ENCODE results near the gene PLK5. TPM values are rescaled to one million over a fixed set of nuclear protein-coding genes. Genes with fewer than 3 reads are reported as not detected.

The PLK5 gene
- total and polyA plus RNA-seq, 2 donors from 2014 or later = not detected

DNA sequence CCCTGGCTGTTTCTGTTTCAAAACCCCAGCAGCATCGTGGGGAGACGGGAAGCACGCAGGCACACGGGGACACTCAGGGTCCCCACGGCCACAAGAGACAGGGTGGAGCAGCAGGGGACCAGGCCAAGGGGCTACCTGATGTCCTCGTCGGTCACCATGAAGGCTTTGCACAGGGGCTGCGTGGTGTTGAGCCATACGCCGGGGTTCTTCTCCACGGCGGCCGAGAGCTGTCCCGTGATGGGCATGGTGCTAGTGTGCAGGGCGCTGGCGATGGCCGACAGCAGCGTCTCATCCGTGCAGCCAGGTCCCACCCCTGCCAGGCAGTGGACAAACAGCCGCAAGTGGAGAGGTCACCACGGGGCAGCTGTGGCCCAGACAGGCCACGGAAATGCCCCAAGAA is 57.1 kb downstream of the PLK5 start:
- H3K36me3 ChIP-seq (ENCODE audit: control insufficient read depth in 2 of 3, insufficient read depth in 3 of 3, low read length in 3 of 3) = peaks cover 0 to 9% (median 0%) of the 10 kb centered on the region in 3 donors
- FAIRE-seq = no peak

GRCh38 chr19:1582201-1582600 is 58.3 kb downstream of the PLK5 start:
- intact Hi-C loops (cut with DNase I) = no loop called here
- peaks cover 0 to under 1% (median 0%) of the 10 kb centered on the region in 3 donors for H3K4me1 ChIP-seq (ENCODE audit: control insufficient read depth in 2 of 3, insufficient read depth in 2 of 3, low read depth in 1 of 3, low read length in 3 of 3)
- no peaks in the 10 kb centered on the region for H3K27me3 ChIP-seq (ENCODE audit: control insufficient read depth, insufficient read depth, low read length)
- no peak for DNase-seq
- no peak overlapping the region for H3K9ac ChIP-seq (ENCODE audit: low read length in 3 of 3)
- H3K9me3 ChIP-seq (ENCODE audit: control insufficient read depth in 2 of 3, insufficient read depth in 1 of 3, low read length in 3 of 3) = no peaks in the 10 kb centered on the region
- FAIRE-seq = no peak
- no peak for TF ChIP-seq CTCF (IDR thresholded peaks at IDR 0.05; ENCODE audit: borderline replicate concordance, extremely low read depth, insufficient read depth)
- H3K4me3 ChIP-seq (ENCODE audit: low read length in 3 of 3) = no peak overlapping the region
- H3K27ac ChIP-seq (ENCODE audit: low read depth in 2 of 2, low read length in 2 of 2) = no peak overlapping the region
- peaks cover 0 to 9% (median 0%) of the 10 kb centered on the region in 3 donors for H3K36me3 ChIP-seq (ENCODE audit: control insufficient read depth in 2 of 3, insufficient read depth in 3 of 3, low read length in 3 of 3)

More for the DNA sequence above, 57.1 kb downstream of the PLK5 start:
- no peaks in the 10 kb centered on the region for H3K27me3 ChIP-seq (ENCODE audit: control insufficient read depth, insufficient read depth, low read length)
- H3K9ac ChIP-seq (ENCODE audit: low read length in 3 of 3) = no peak overlapping the region
- H3K4me1 ChIP-seq (ENCODE audit: control insufficient read depth in 2 of 3, insufficient read depth in 2 of 3, low read depth in 1 of 3, low read length in 3 of 3) = no peaks in the 10 kb centered on the region
- TF ChIP-seq CTCF (IDR thresholded peaks at IDR 0.05; ENCODE audit: borderline replicate concordance, extremely low read depth, insufficient read depth) = no peak
- no peak overlapping the region for H3K27ac ChIP-seq (ENCODE audit: low read depth in 2 of 2, low read length in 2 of 2)
- intact Hi-C loops (cut with DNase I) = no loop called here
- no peak overlapping the region for H3K4me3 ChIP-seq (ENCODE audit: low read length in 3 of 3)
- no peak for DNase-seq
- no peaks in the 10 kb centered on the region for H3K9me3 ChIP-seq (ENCODE audit: control insufficient read depth in 2 of 3, insufficient read depth in 1 of 3, low read length in 3 of 3)

- Histone ChIP-seq H3K36me3 (ENCODE audit: control insufficient read depth in 2 of 3, insufficient read depth in 3 of 3, low read length in 3 of 3) (peaks cover 0 to 7% (median 0%) of the 10 kb centered on the region in 3 donors), H3K9me3 (ENCODE audit: control insufficient read depth in 2 of 3, insufficient read depth in 1 of 3, low read length in 3 of 3) (no peaks in the 10 kb centered on the region), H3K4me3 (ENCODE audit: low read length in 3 of 3) (no peak overlapping the region), H3K27ac (ENCODE audit: low read depth in 2 of 2, low read length in 2 of 2) (no peak overlapping the region), H3K4me1 (ENCODE audit: control insufficient read depth in 2 of 3, insufficient read depth in 2 of 3, low read depth in 1 of 3, low read length in 3 of 3) (peaks cover 0 to 8% (median 7%) of the 10 kb centered on the region in 3 donors), H3K9ac (ENCODE audit: low read length in 3 of 3) (no peak overlapping the region), H3K27me3 (ENCODE audit: control insufficient read depth, insufficient read depth, low read length) (no peaks in the 10 kb centered on the region)
- no peak for TF ChIP-seq CTCF (IDR thresholded peaks at IDR 0.05; ENCODE audit: borderline replicate concordance, extremely low read depth, insufficient read depth)
- FAIRE-seq = no peak
- DNase-seq = no peak
- intact Hi-C loops (cut with DNase I) = no loop called here
Observed at GRCh38 chr19:1584500-1585242, 60.8 kb downstream of the PLK5 start.
